CD4-positive, alpha-beta T cell (primary cell): ENCODE results near the gene ZNF532. TPM values are rescaled to one million over a fixed set of nuclear protein-coding genes. Genes with fewer than 3 reads are reported as not detected.

Experiments
- ATAC-seq: fragments of 200-7000 bp; cut with Tn5 transposase; one replicate; pipeline ENCODE4 v1.10.0; 2022; ENCODE audit warnings: mild to moderate bottlenecking; ENCODE audit not compliant: poor library complexity
- CTCF ChIA-PET: fragments of 350-600 bp; sonication (Branson Sonifier 250); formaldehyde crosslinking; loops from one replicate; lab custom pipeline; 2021; ENCODE audit warnings: antibody characterized with exemption, inconsistent platforms; lab: Charles Lee
- POLR2A ChIA-PET: fragments of 350-600 bp; sonication (Branson Sonifier 250); formaldehyde crosslinking; loops from one replicate; lab custom pipeline; 2021; ENCODE audit warnings: antibody characterized with exemption, inconsistent platforms; lab: Charles Lee
- DNase-seq, 14 experiments: peaks; one replicate each; pipeline ENCODE4 v3.0.0-alpha.2; 2013 to 2020; ENCODE audit warnings: mixed read lengths in 2 of 14
- H3K27ac ChIP-seq, 2 donors: one replicate each; pipeline versions ENCODE4 v1.5.1 to v1.7.0; 2013; ENCODE audit warnings: low read length in 2 of 2, low read depth in 1 of 2, mild to moderate bottlenecking in 1 of 2
- H3K27me3 ChIP-seq, 2 experiments: 1 replicate in 1 of 2; 2 replicates in 1 of 2; pipeline versions ENCODE4 v1.6.1 to v1.7.0; 2013; ENCODE audit warnings: low read length in 2 of 2, control low read depth in 1 of 2, mild to moderate bottlenecking in 1 of 2, moderate library complexity in 1 of 2; ENCODE audit not compliant: insufficient read depth in 2 of 2, control insufficient read depth in 1 of 2
- H3K36me3 ChIP-seq: one replicate; pipeline ENCODE4 v1.6.1; 2013; ENCODE audit warnings: low read length, control low read depth; ENCODE audit not compliant: insufficient read depth
- H3K4me1 ChIP-seq: one replicate; pipeline ENCODE4 v1.6.1; 2013; ENCODE audit warnings: low read length, control low read depth; ENCODE audit not compliant: insufficient read depth
- H3K4me3 ChIP-seq: one replicate; pipeline ENCODE4 v1.5.1; 2013; ENCODE audit warnings: mild to moderate bottlenecking, low read length, moderate library complexity
- H3K9me3 ChIP-seq, 2 experiments: 1 replicate in 1 of 2; 2 replicates in 1 of 2; pipeline versions ENCODE4 v1.6.1 to v1.7.0; 2013; ENCODE audit warnings: low read length in 2 of 2, mild to moderate bottlenecking in 2 of 2, control low read depth in 1 of 2, moderate library complexity in 1 of 2; ENCODE audit not compliant: control insufficient read depth in 1 of 2, insufficient read depth in 1 of 2
- H3K27ac Mint-ChIP-seq: one replicate; pipeline ENCODE4 v1.8.0; 2020; ENCODE audit warnings: mixed read lengths
- H3K27me3 Mint-ChIP-seq: one replicate; pipeline ENCODE4 v1.8.0; 2021; ENCODE audit warnings: mixed read lengths
- H3K36me3 Mint-ChIP-seq: one replicate; pipeline ENCODE4 v1.8.0; 2021; ENCODE audit warnings: low read depth, mixed read lengths
- H3K4me1 Mint-ChIP-seq: one replicate; pipeline ENCODE4 v1.8.0; 2021; ENCODE audit warnings: low read depth, mixed read lengths
- H3K4me3 Mint-ChIP-seq: one replicate; pipeline ENCODE4 v1.8.0; 2020; ENCODE audit warnings: mild to moderate bottlenecking, mixed read lengths
- H3K9me3 Mint-ChIP-seq: one replicate; pipeline ENCODE4 v1.8.0; 2020; ENCODE audit warnings: mixed read lengths
- intact Hi-C, 2 experiments: fragments of 100-400 bp; cut with DNase I in 1 of 2; cut with micrococcal nuclease in 1 of 2; formaldehyde crosslinking; loops; one replicate each; pipeline versions ENCODE4 v1.15.1 to v1.9.0; 2023 to 2025; cut with DNase I, micrococcal nuclease
- total RNA-seq, 174 experiments: library from RNA in 2 of 174; stranded (reverse) in 2 of 174; gene quantifications; one replicate each; pipeline ENCODE4 v1.2.3 and lab custom pipeline; 2021 to 2026
- TF ChIP-seq, protein P1 (sequence below): fragments of 200-600 bp; IDR thresholded peaks from one replicate; pipeline ENCODE4 v1.8.0; 2022; ENCODE audit warnings: antibody characterized with exemption, mild to moderate bottlenecking

ZNF532 gene
- total RNA-seq, 2 experiments from 2014 or later: 9.8 to 9.9 TPM

GRCh38 chr18:59001721-59002120 is 137.0 kb downstream of the ZNF532 start:
- no peaks in the 10 kb centered on the region for H3K36me3 Mint-ChIP-seq
- intact Hi-C loops: no loop called here
- H3K9me3 ChIP-seq: no peaks in the 10 kb centered on the region
- H3K4me1 ChIP-seq: no peaks in the 10 kb centered on the region
- H3K27ac ChIP-seq: no peak overlapping the region
- ATAC-seq: no peak
- POLR2A ChIA-PET: no interaction called here
- H3K9me3 Mint-ChIP-seq: no peaks in the 10 kb centered on the region
- TF ChIP-seq, protein P1, sequence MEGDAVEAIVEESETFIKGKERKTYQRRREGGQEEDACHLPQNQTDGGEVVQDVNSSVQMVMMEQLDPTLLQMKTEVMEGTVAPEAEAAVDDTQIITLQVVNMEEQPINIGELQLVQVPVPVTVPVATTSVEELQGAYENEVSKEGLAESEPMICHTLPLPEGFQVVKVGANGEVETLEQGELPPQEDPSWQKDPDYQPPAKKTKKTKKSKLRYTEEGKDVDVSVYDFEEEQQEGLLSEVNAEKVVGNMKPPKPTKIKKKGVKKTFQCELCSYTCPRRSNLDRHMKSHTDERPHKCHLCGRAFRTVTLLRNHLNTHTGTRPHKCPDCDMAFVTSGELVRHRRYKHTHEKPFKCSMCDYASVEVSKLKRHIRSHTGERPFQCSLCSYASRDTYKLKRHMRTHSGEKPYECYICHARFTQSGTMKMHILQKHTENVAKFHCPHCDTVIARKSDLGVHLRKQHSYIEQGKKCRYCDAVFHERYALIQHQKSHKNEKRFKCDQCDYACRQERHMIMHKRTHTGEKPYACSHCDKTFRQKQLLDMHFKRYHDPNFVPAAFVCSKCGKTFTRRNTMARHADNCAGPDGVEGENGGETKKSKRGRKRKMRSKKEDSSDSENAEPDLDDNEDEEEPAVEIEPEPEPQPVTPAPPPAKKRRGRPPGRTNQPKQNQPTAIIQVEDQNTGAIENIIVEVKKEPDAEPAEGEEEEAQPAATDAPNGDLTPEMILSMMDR: no peak
- no peak overlapping the region for H3K4me3 ChIP-seq
- peaks cover 35% of the 10 kb centered on the region for H3K27me3 Mint-ChIP-seq
- no peak overlapping the region for H3K4me3 Mint-ChIP-seq
- no peaks in the 10 kb centered on the region for H3K36me3 ChIP-seq
- no peaks in the 10 kb centered on the region for H3K27me3 ChIP-seq
- DNase-seq: no peak
- CTCF ChIA-PET: no interaction called here
- no peaks in the 10 kb centered on the region for H3K4me1 Mint-ChIP-seq
- H3K27ac Mint-ChIP-seq: no peak overlapping the region

- DNase-seq: no peak
- Histone ChIP-seq H3K27me3 (no peaks in the 10 kb centered on the region), H3K27ac (no peak overlapping the region), H3K4me3 (no peak overlapping the region), H3K4me1 (no peaks in the 10 kb centered on the region), H3K9me3 (no peaks in the 10 kb centered on the region), H3K36me3 (no peaks in the 10 kb centered on the region)
- Mint-ChIP-seq H3K9me3 (no peaks in the 10 kb centered on the region), H3K36me3 (no peaks in the 10 kb centered on the region), H3K4me3 (no peak overlapping the region), H3K27me3 (peaks cover 29% of the 10 kb centered on the region), H3K27ac (no peak overlapping the region), H3K4me1 (no peaks in the 10 kb centered on the region)
- ChIA-PET POLR2A (no interaction called here), CTCF (interaction anchor here (0.7 kb wide), 1 partner anchor 239 kb away, joined by 3 read pairs; no protein-coding TSS in a partner anchor)
- intact Hi-C loops: no loop called here
- TF ChIP-seq, protein P1: no peak
- ATAC-seq: no peak
Measured at GRCh38 chr18:59002974-59003594, 138.4 kb downstream of the ZNF532 start.

- H3K9me3 Mint-ChIP-seq: no peaks in the 10 kb centered on the region
- DNase-seq (no peak), ATAC-seq (no peak)
- TF ChIP-seq, protein P1: no peak
- Histone ChIP-seq H3K27me3 (no peaks in the 10 kb centered on the region), H3K4me1 (no peaks in the 10 kb centered on the region), H3K9me3 (no peaks in the 10 kb centered on the region), H3K36me3 (no peaks in the 10 kb centered on the region), H3K27ac (no peak overlapping the region), H3K4me3 (no peak overlapping the region)
- H3K4me1 Mint-ChIP-seq: no peaks in the 10 kb centered on the region
- ChIA-PET CTCF (no interaction called here), POLR2A (no interaction called here)
- H3K27me3 Mint-ChIP-seq: peaks cover 20% of the 10 kb centered on the region
- no peak overlapping the region for H3K4me3 Mint-ChIP-seq
- H3K36me3 Mint-ChIP-seq: no peaks in the 10 kb centered on the region
- H3K27ac Mint-ChIP-seq: no peak overlapping the region
- intact Hi-C loops: no loop called here
Measured at GRCh38 chr18:59005262-59005661, 140.6 kb downstream of the ZNF532 start.
